Activated CD8-positive, alpha-beta memory T cell treated with anti-CD3 and anti-CD28 coated beads, Interleukin-2, amount 50 U/mL, for 24 hours (primary cell): ENCODE results near the gene COG3.
"Not testable (repeated sequence)": the region's sequence is repeated elsewhere in the genome, so short reads cannot be mapped to it uniquely, and the experiment has no call there.

Source experiments
- DNase-seq: peaks from one replicate; pipeline ENCODE4 v3.0.0-alpha.2; 2020; ENCODE audit errors: extremely low read depth

COG3 gene

GRCh38 chr13:45464687-45465453, at the start of gene COG3:
Gene COG3, plus strand, starts transcription at chr13:45464939. Its CDS starts 98 bp downstream, at chr13:45465037.
- DNase-seq = peak; percentile 92

GRCh38 chr13:45415112-45415511, 49.6 kb upstream of the COG3 start:
- no peak for DNase-seq

- no peak for DNase-seq
Observed at GRCh38 chr13:45416516-45417128, 48.1 kb upstream of the COG3 start.

- peak; percentile 73 for DNase-seq
Observed at GRCh38 chr13:45417790-45418534, 46.8 kb upstream of the COG3 start, which contains the start of gene SLC25A30. Gene SLC25A30, minus strand, starts transcription at chr13:45418373. Its CDS starts 6,948 bp downstream, at chr13:45411425.

GRCh38 chr13:45419389-45419788, 45.4 kb upstream of the COG3 start:
- DNase-seq = not testable (repeated sequence)

- DNase-seq = no peak
Observed at GRCh38 chr13:45419945-45420344, 44.8 kb upstream of the COG3 start.

- no peak for DNase-seq
Observed at GRCh38 chr13:45422731-45423292, 41.9 kb upstream of the COG3 start.

- not testable (repeated sequence) for DNase-seq
Observed at GRCh38 chr13:45426056-45426841, 38.5 kb upstream of the COG3 start.

- no peak for DNase-seq
Observed at GRCh38 chr13:45432737-45433380, 31.9 kb upstream of the COG3 start.

GRCh38 chr13:45433381-45433790, 31.4 kb upstream of the COG3 start:
- DNase-seq = no peak

- no peak for DNase-seq
Observed at GRCh38 chr13:45434556-45435371, 30.0 kb upstream of the COG3 start.

- no peak for DNase-seq
Observed at GRCh38 chr13:45436332-45436731, 28.4 kb upstream of the COG3 start.

- no peak for DNase-seq
Observed at GRCh38 chr13:45436953-45437352, 27.8 kb upstream of the COG3 start.

- no peak for DNase-seq
Observed at GRCh38 chr13:45437947-45438346, 26.8 kb upstream of the COG3 start.

- DNase-seq = no peak
Observed at GRCh38 chr13:45439008-45439407, 25.7 kb upstream of the COG3 start.

GRCh38 chr13:45439781-45440462, 24.8 kb upstream of the COG3 start:
- DNase-seq = no peak

GRCh38 chr13:45441633-45442032, 23.1 kb upstream of the COG3 start:
- DNase-seq = no peak

GRCh38 chr13:45445053-45445452, 19.7 kb upstream of the COG3 start:
- DNase-seq = no peak

GRCh38 chr13:45446181-45446580, 18.6 kb upstream of the COG3 start:
- no peak for DNase-seq
